ENCODE data around the gene MXRA8. TPM values are rescaled to one million over a fixed set of nuclear protein-coding genes. Genes with fewer than 3 reads are reported as not detected.

Gene MXRA8
- total and polyA plus RNA-seq, 9 of the 15 experiments (the other 6 are each of a cell fraction or from before 2014, with no cell fraction given): 0.66 to 11.3 (median 6.3) TPM

DNA sequence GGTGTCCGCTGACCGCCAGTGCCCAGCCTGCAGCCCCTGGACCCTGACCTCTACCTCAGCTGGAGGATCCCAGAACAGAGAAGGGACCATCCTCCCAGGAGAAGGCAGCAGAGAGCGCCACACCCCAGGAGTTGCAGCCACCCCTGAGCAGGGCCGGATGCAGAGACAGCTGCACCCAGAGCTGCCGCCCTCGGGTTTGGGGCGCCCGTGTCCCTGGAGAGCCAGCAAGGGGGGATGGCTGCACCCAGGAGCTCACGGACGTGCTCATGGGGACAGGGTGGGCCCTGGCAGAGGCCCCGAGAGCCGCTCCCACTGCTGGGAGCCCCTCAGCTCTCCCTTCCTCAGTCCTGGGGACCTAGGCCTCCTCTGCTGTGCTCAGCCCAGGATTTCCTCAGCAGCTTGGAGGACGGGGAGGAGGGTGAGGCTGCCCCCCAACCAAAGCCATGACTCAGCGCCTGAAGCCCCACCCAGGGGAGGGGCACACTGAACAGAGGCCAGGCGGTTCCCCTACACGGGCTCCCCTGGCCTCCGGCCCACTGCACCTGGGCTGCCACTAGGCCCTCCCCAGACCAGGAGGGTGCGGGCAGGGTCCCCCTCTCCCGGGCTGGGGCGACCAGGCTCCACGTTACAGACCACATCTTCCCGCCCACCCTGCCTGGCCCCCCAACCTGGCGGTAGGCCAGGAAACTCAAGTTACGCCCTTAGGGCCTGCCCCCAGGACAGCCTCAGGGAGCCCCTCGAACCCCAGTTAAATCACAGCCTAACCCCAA, 52.9 kb downstream of the MXRA8 start (continued):
- TF ChIP-seq DDX20 (tag; IDR thresholded peaks at IDR 0.05; ENCODE audit: low read depth): no peak
- peak; percentile 25; the same call in 1 of the 2 replicates for TF ChIP-seq SP1 (CRISPR knock-in tag; IDR thresholded peaks at IDR 0.05)
- peak; percentile 48; the same call in 1 of the 2 replicates for TF ChIP-seq ZBTB2 (IDR thresholded peaks at IDR 0.05)
- TF ChIP-seq, protein P1, sequence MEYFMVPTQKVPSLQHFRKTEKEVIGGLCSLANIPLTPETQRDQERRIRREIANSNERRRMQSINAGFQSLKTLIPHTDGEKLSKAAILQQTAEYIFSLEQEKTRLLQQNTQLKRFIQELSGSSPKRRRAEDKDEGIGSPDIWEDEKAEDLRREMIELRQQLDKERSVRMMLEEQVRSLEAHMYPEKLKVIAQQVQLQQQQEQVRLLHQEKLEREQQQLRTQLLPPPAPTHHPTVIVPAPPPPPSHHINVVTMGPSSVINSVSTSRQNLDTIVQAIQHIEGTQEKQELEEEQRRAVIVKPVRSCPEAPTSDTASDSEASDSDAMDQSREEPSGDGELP (CRISPR knock-in tag; IDR thresholded peaks at IDR 0.05; ENCODE audit: borderline replicate concordance): peak; percentile 60; the same call in 1 of the 2 replicates
- TF ChIP-seq MAFF (IDR thresholded peaks at IDR 0.05; ENCODE audit: low read length): peak; percentile 56; the same call in 1 of the 2 replicates
- no peak for TF ChIP-seq CHD1 (IDR thresholded peaks at IDR 0.05; ENCODE audit: low read length)
- TF ChIP-seq FOSL1 (tag; conservative IDR thresholded peaks at IDR 0.05): peak; percentile 82
- TF ChIP-seq NEUROD1 (IDR thresholded peaks at IDR 0.05; ENCODE audit: borderline replicate concordance, low read depth, low read length, partially characterized antibody): peak; percentile 24
- peak; percentile 34; the same call in 1 of the 2 replicates for TF ChIP-seq LEF1 (IDR thresholded peaks at IDR 0.05)
- TF ChIP-seq ZNF778 (CRISPR knock-in tag; IDR thresholded peaks at IDR 0.05): no peak
- TF ChIP-seq ZBTB7A (IDR thresholded peaks at IDR 0.05; ENCODE audit: borderline replicate concordance, control insufficient read depth, low read depth, low read length): peak; percentile 47; the same call in 1 of the 2 replicates
- TF ChIP-seq PML (IDR thresholded peaks at IDR 0.05; ENCODE audit: low read length): no peak
- peak; percentile 33 for TF ChIP-seq RBBP5 (IDR thresholded peaks at IDR 0.05; ENCODE audit: borderline replicate concordance, insufficient read depth, low read length, poor library complexity, severe bottlenecking)
- TF ChIP-seq FOXA3 (CRISPR knock-in tag; conservative IDR thresholded peaks at IDR 0.05 in 1 of 2, IDR thresholded peaks at IDR 0.05 in 1 of 2): 0 out of 4 replicates have a peak, but pooled peaks of 1 of the 2 experiments have one; percentile 31
- TF ChIP-seq JUN (IDR thresholded peaks at IDR 0.05; ENCODE audit: borderline replicate concordance, low read depth, low read length): peak; percentile 66; the same call in 1 of the 2 replicates
- no peak for TF ChIP-seq JUN (CRISPR knock-in tag; IDR thresholded peaks at IDR 0.05; ENCODE audit: borderline replicate concordance)
- 0 out of 2 replicates have a peak, but pooled peaks have one; percentile 5 for TF ChIP-seq GABPA (tag; conservative IDR thresholded peaks at IDR 0.05; ENCODE audit: low read depth)
- no peak for TF ChIP-seq USF2 (CRISPR knock-in tag; IDR thresholded peaks at IDR 0.05)
- no peak for TF ChIP-seq L3MBTL2 (IDR thresholded peaks at IDR 0.05)
